Endothelial cell of umbilical vein (primary cell): ENCODE results near the gene APOL2.

Experiments
- EZH2 ChIP-seq: IDR thresholded peaks from 2 replicates; pipeline ENCODE4 v1.6.1; 2012; ENCODE audit warnings: borderline replicate concordance, low read depth, mild to moderate bottlenecking, moderate library complexity, low read length, inconsistent platforms; ENCODE audit not compliant: severe bottlenecking
- TF ChIP-seq, protein P1 (sequence below), 2 donors: IDR thresholded peaks; 1 replicate in 1 of 2; 2 replicates in 1 of 2; pipeline ENCODE4 v1.5.1; 2011; ENCODE audit warnings: low read length in 2 of 2, mild to moderate bottlenecking in 2 of 2, moderate library complexity in 2 of 2, control low read depth in 1 of 2, inconsistent platforms in 1 of 2, low read depth in 1 of 2; ENCODE audit not compliant: insufficient read depth in 1 of 2; ENCODE audit errors: extremely low read depth in 1 of 2

DNA sequence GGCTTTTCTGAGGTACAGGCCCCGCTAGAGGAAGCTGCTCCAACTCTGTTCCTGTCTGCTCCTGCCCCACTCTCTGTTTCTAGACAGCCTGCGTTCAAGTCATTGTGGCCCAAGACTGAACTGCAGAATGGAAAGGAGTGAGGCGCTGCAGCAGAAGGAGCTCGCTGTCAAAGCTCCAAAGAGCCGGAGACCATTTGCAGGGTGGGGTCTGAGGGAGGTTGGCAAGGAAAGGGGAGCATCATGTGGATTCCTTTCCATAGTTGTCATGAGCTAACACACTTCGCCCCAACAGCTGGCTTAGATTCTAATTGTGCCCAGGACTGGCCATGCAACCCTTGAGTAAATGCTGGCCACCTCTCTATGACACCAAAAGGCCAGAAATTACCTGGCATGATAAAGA is 56.5 kb downstream of the APOL2 start:
- TF ChIP-seq, protein P1, sequence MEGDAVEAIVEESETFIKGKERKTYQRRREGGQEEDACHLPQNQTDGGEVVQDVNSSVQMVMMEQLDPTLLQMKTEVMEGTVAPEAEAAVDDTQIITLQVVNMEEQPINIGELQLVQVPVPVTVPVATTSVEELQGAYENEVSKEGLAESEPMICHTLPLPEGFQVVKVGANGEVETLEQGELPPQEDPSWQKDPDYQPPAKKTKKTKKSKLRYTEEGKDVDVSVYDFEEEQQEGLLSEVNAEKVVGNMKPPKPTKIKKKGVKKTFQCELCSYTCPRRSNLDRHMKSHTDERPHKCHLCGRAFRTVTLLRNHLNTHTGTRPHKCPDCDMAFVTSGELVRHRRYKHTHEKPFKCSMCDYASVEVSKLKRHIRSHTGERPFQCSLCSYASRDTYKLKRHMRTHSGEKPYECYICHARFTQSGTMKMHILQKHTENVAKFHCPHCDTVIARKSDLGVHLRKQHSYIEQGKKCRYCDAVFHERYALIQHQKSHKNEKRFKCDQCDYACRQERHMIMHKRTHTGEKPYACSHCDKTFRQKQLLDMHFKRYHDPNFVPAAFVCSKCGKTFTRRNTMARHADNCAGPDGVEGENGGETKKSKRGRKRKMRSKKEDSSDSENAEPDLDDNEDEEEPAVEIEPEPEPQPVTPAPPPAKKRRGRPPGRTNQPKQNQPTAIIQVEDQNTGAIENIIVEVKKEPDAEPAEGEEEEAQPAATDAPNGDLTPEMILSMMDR (IDR thresholded peaks at IDR 0.05; ENCODE audit: extremely low read depth in 1 of 2, insufficient read depth in 1 of 2, low read depth in 1 of 2, low read length in 2 of 2), result no peak
- TF ChIP-seq EZH2, result no peak
